MCF 10A (cell line): ENCODE measurements around the gene PEX1. TPM values are rescaled to one million over a fixed set of nuclear protein-coding genes. Genes with fewer than 3 reads are reported as not detected.
"Not testable (repeated sequence)": the region's sequence is repeated elsewhere in the genome, so short reads cannot be mapped to it uniquely, and the experiment has no call there.

Experiments
- BruUV-seq: library from RNA; stranded (reverse); fragments of 400-500 nt; replicated peaks from 2 replicates; lab custom pipeline; 2021; lab: Mats Ljungman, UMichigan
- CTCF ChIA-PET: fragments of 300-600 bp; sonication (Branson Sonifier 250); formaldehyde crosslinking; extraction: SDS; loops from one replicate; lab custom pipeline; 2021; ENCODE audit warnings: antibody characterized with exemption, inconsistent platforms; lab: Yijun Ruan, JAX
- POLR2A ChIA-PET: fragments of 300-600, 350-650 bp; sonication (Branson Sonifier 250); formaldehyde crosslinking; extraction: SDS; loops from one replicate; lab custom pipeline; 2020; ENCODE audit warnings: antibody characterized with exemption, inconsistent platforms; lab: Yijun Ruan, JAX
- DNase-seq: peaks from one replicate; pipeline ENCODE4 v3.0.0-alpha.2; 2018; ENCODE audit not compliant: unreplicated experiment
- H3K27ac Mint-ChIP-seq: one replicate; pipeline ENCODE4 v1.8.0; 2022; ENCODE audit warnings: mild to moderate bottlenecking, low read depth, mixed read lengths; ENCODE audit not compliant: unreplicated experiment
- H3K27me3 Mint-ChIP-seq: one replicate; pipeline ENCODE4 v1.8.0; 2022; ENCODE audit warnings: mixed read lengths; ENCODE audit not compliant: insufficient read depth, unreplicated experiment
- H3K36me3 Mint-ChIP-seq: one replicate; pipeline ENCODE4 v1.8.0; 2022; ENCODE audit warnings: mild to moderate bottlenecking, moderate library complexity, mixed read lengths; ENCODE audit not compliant: insufficient read depth, unreplicated experiment
- H3K4me1 Mint-ChIP-seq: one replicate; pipeline ENCODE4 v1.8.0; 2022; ENCODE audit warnings: mixed read lengths; ENCODE audit not compliant: insufficient read depth, unreplicated experiment
- H3K4me3 Mint-ChIP-seq: one replicate; pipeline ENCODE4 v1.8.0; 2022; ENCODE audit warnings: mild to moderate bottlenecking, moderate library complexity, mixed read lengths; ENCODE audit not compliant: unreplicated experiment
- H3K9me3 Mint-ChIP-seq: one replicate; pipeline ENCODE4 v1.8.0; 2022; ENCODE audit warnings: mixed read lengths; ENCODE audit not compliant: unreplicated experiment
- intact Hi-C: fragments of 100-400 bp; cut with micrococcal nuclease; formaldehyde crosslinking; loops from 2 replicates; pipeline ENCODE4 v1.14.1; 2022
- total RNA-seq: library from RNA; stranded (reverse); gene quantifications from 2 replicates; pipeline ENCODE4 v1.2.3, GENCODE V29; 2022
- TF ChIP-seq, protein P1 (sequence below): fragments of 200-600 bp; IDR thresholded peaks from one replicate; pipeline ENCODE4 v1.8.0; 2022; ENCODE audit warnings: antibody characterized with exemption, mild to moderate bottlenecking; ENCODE audit not compliant: unreplicated experiment

The PEX1 gene
- total RNA-seq, 1 experiment from 2014 or later, result 12.6 TPM

DNA sequence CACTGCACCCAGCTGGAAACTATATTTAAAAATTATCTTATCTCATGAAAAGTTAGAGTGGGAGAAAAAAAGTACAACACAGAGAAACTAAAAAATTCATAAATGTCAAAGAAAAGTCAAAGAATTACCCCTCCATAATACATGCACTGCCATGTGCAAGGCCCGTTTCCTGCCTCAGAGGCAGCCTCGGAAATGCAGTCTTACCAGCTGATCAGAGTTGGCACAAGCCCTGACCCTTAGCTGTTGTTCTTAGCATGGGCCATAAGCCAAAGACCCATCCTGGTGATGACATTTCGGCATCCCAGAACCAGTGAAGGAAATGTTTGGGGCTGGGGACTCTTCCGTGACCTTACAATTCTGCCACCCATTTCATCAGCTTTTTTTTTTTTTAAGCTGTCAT is 21.9 kb upstream of the PEX1 start:
- intact Hi-C loops, result no loop called here
- Mint-ChIP-seq H3K27ac (no peak overlapping the region), H3K9me3 (no peaks in the 10 kb centered on the region), H3K36me3 (no peaks in the 10 kb centered on the region), H3K27me3 (no peaks in the 10 kb centered on the region), H3K4me1 (no peaks in the 10 kb centered on the region), H3K4me3 (no peak overlapping the region)
- BruUV-seq, result no TSS peak
- TF ChIP-seq, protein P1, sequence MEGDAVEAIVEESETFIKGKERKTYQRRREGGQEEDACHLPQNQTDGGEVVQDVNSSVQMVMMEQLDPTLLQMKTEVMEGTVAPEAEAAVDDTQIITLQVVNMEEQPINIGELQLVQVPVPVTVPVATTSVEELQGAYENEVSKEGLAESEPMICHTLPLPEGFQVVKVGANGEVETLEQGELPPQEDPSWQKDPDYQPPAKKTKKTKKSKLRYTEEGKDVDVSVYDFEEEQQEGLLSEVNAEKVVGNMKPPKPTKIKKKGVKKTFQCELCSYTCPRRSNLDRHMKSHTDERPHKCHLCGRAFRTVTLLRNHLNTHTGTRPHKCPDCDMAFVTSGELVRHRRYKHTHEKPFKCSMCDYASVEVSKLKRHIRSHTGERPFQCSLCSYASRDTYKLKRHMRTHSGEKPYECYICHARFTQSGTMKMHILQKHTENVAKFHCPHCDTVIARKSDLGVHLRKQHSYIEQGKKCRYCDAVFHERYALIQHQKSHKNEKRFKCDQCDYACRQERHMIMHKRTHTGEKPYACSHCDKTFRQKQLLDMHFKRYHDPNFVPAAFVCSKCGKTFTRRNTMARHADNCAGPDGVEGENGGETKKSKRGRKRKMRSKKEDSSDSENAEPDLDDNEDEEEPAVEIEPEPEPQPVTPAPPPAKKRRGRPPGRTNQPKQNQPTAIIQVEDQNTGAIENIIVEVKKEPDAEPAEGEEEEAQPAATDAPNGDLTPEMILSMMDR, result no peak
- DNase-seq, result no peak
- CTCF ChIA-PET, result no interaction called here
- POLR2A ChIA-PET, result interaction anchor here (2.3 kb wide), 1 partner anchor 22 kb away, joined by 10 read pairs; the partner anchor contains the start of genes PEX1 and RBM48

DNA sequence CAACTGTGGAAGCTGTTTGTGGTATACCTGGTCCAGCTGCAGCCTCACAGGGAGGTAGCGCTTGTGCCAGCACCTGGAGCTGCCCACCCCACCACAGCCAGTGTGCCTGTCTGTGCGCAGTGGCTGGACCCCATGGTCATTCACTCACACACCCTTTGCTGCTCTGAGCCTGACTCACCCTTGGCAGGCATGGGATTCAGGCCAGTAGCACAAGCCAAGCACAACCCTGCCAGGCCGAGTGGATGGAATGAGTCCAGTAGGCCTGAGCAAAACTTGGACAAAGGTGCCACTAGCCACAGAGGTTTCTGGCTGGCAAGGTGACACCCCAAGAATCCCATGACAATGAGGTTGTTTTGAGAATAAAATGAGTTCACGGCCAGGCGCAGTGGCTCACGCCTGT is 19.3 kb upstream of the PEX1 start:
- CTCF ChIA-PET, result no interaction called here
- Mint-ChIP-seq H3K27ac (no peak overlapping the region), H3K4me3 (no peak overlapping the region), H3K4me1 (no peaks in the 10 kb centered on the region), H3K36me3 (no peaks in the 10 kb centered on the region), H3K9me3 (no peaks in the 10 kb centered on the region), H3K27me3 (no peaks in the 10 kb centered on the region)
- POLR2A ChIA-PET, result interaction anchor here (2.3 kb wide), 1 partner anchor 19 kb away, joined by 10 read pairs; the partner anchor contains the start of genes PEX1 and RBM48
- no peak for DNase-seq
- TF ChIP-seq, protein P1, result no peak
- no TSS peak for BruUV-seq
- intact Hi-C loops, result no loop called here

DNA sequence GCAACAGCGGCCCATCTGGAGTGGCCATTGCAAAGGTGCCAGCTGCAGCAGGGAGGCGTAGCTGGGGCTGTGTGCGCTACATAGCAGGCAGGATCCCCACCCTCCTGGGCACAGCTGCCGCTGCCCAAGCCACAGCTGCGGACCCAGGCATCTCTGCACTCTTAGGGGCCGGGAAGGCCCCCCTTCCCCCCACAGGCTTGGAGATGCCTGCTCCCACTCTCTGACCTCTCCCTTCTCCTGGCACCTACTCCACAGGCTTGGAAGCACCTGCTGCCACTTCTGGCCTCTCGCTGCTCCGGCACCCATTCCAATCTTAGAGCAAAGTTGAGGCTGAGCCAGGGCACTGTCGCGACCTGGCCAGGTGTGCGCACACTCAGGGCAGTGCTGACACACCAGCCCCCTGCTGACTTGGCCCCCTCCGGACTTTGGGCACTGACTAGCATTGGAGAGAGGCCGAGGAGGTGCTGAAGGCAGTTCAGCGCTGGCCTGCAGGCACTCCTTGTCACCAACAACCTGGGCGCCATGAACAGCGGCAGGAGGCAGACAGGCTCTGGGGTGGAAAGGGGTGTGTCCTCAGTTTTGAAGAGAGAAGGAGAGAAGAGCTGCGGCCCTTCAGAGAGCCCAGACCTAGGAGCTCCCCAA is 18.7 kb upstream of the PEX1 start:
- no peaks in the 10 kb centered on the region for H3K4me1 Mint-ChIP-seq
- H3K27ac Mint-ChIP-seq, result no peak overlapping the region
- no TSS peak for BruUV-seq
- H3K9me3 Mint-ChIP-seq, result peaks cover 3% of the 10 kb centered on the region
- intact Hi-C loops, result no loop called here
- H3K27me3 Mint-ChIP-seq, result no peaks in the 10 kb centered on the region
- TF ChIP-seq, protein P1, result no peak
- CTCF ChIA-PET, result no interaction called here
- DNase-seq, result no peak
- H3K4me3 Mint-ChIP-seq, result no peak overlapping the region
- H3K36me3 Mint-ChIP-seq, result no peaks in the 10 kb centered on the region
- POLR2A ChIA-PET, result interaction anchor here (0.8 kb wide), 1 partner anchor 232 kb away, joined by 3 read pairs; no protein-coding TSS in a partner anchor

DNA sequence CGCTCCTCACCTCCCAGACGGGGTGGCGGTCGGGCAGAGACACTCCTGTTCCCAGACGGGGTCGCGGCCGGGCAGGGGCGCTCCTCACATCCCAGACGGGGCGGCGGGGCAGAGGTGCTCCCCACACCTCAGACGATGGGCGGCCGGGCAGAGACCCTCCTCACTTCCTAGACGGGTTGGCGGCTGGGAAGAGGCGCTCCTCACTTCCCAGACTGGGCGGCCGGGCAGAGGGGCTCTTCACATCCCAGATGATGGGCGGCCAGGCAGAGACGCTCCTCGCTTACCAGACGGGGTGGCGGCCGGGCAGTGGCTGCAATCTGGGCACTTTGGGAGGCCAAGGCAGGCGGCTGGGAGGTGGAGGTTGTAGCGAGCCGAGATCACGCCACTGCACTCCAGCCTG is 16.8 kb upstream of the PEX1 start:
- H3K27me3 Mint-ChIP-seq, H3K36me3 Mint-ChIP-seq, intact Hi-C loops, BruUV-seq, H3K27ac Mint-ChIP-seq, H3K4me3 Mint-ChIP-seq, H3K4me1 Mint-ChIP-seq, POLR2A ChIA-PET, DNase-seq, CTCF ChIA-PET: not testable (repeated sequence)
- peaks cover 20% of the 10 kb centered on the region for H3K9me3 Mint-ChIP-seq

DNA sequence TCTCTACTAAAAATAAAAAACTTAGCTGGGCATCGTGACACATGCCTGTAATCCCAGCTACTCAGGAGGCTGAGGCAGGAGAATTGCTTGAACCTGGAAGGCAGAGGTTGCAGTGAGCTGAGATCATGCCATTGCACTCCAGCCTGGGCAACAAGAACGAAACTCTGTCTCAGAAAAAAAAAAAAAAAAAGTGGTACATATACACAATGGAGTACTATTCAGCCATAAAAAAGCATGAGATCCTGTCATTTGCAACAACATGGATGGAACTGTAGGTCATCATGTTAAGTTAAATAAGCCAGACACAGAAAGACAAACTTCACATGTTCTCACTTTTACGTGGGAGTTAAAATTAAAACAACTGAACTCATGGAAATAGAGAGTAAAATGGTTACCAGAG is 15.2 kb upstream of the PEX1 start:
- CTCF ChIA-PET, result interaction anchor here (0.6 kb wide), 2 partner anchors 16 to 1381 kb away, joined by 3 read pairs; no protein-coding TSS in a partner anchor
- BruUV-seq, POLR2A ChIA-PET: not testable (repeated sequence)

More for the DNA sequence above, 15.2 kb upstream of the PEX1 start:
- H3K27ac Mint-ChIP-seq, intact Hi-C loops, DNase-seq, H3K27me3 Mint-ChIP-seq, H3K4me1 Mint-ChIP-seq, H3K4me3 Mint-ChIP-seq: not testable (repeated sequence)
- Mint-ChIP-seq H3K36me3 (peaks cover 14% of the 10 kb centered on the region), H3K9me3 (peaks cover 20% of the 10 kb centered on the region)
